Activated T-cell treated with anti-CD3 and anti-CD28 coated beads for 4 hours (primary cell): Measurements from ENCODE around the gene HAUS7.
A peak's percentile ranks its signal among the peaks of the same experiment; 100 is the strongest.

Source experiments
- DNase-seq: peaks from one replicate; pipeline ENCODE4 v3.0.0-alpha.2; 2020

HAUS7 gene

GRCh38 chrX:153433161-153433680, 37.2 kb downstream of the HAUS7 start:
- DNase-seq: no peak

- DNase-seq: no peak
Measured at GRCh38 chrX:153430796-153431195, 39.6 kb downstream of the HAUS7 start.

GRCh38 chrX:153426204-153426603, 44.2 kb downstream of the HAUS7 start:
- DNase-seq: no peak

GRCh38 chrX:153423652-153424051, 46.7 kb downstream of the HAUS7 start:
- DNase-seq: no peak

- DNase-seq: no peak
Measured at GRCh38 chrX:153421856-153422255, 48.5 kb downstream of the HAUS7 start.

- no peak for DNase-seq
Measured at GRCh38 chrX:153420851-153421599, 49.4 kb downstream of the HAUS7 start.

GRCh38 chrX:153417637-153418036, 52.7 kb downstream of the HAUS7 start:
- no peak for DNase-seq

- no peak for DNase-seq
Measured at GRCh38 chrX:153416781-153417450, 53.5 kb downstream of the HAUS7 start.

GRCh38 chrX:153414856-153415510, 55.4 kb downstream of the HAUS7 start:
- no peak for DNase-seq

- no peak for DNase-seq
Measured at GRCh38 chrX:153413731-153414130, 56.6 kb downstream of the HAUS7 start.

- DNase-seq: no peak
Measured at GRCh38 chrX:153412746-153413720, 57.3 kb downstream of the HAUS7 start.

GRCh38 chrX:153411988-153412574, 58.3 kb downstream of the HAUS7 start:
- DNase-seq: no peak

GRCh38 chrX:153411255-153411987, 59.0 kb downstream of the HAUS7 start, which contains the start of gene ZFP92:
TSS of gene ZFP92 (plus strand) at chrX:153411472. CDS start at chrX:153418323, 6,851 bp downstream.
- DNase-seq: peak; percentile 13

- no peak for DNase-seq
Measured at GRCh38 chrX:153410888-153411254, 59.5 kb downstream of the HAUS7 start.

- DNase-seq: no peak
Measured at GRCh38 chrX:153410373-153410772, 60.0 kb downstream of the HAUS7 start.

- no peak for DNase-seq
Measured at GRCh38 chrX:153409414-153410101, 60.8 kb downstream of the HAUS7 start.

GRCh38 chrX:153408871-153409351, 61.5 kb downstream of the HAUS7 start:
- DNase-seq: no peak

GRCh38 chrX:153408221-153408721, 62.1 kb downstream of the HAUS7 start:
- no peak for DNase-seq

- DNase-seq: no peak
Measured at GRCh38 chrX:153407736-153408135, 62.6 kb downstream of the HAUS7 start.

GRCh38 chrX:153406903-153407302, 63.5 kb downstream of the HAUS7 start:
- DNase-seq: no peak
